ENCODE results near the gene GRK1. TPM values are rescaled to one million over a fixed set of nuclear protein-coding genes. Genes with fewer than 3 reads are reported as not detected.

Gene GRK1
- total RNA-seq, 1 donor from 2014 or later, result 1.5 TPM

GRCh38 chr13:113666329-113666670, 719 bp upstream of the GRK1 start:
- peaks cover 8% of the 10 kb centered on the region for H3K4me1 Mint-ChIP-seq
- peaks cover 26% of the 10 kb centered on the region for H3K27me3 Mint-ChIP-seq (ENCODE audit: low read depth)
- peaks cover 10% of the 10 kb centered on the region for H3K9me3 Mint-ChIP-seq
- no peak for TF ChIP-seq CTCF (conservative IDR thresholded peaks at IDR 0.05)
- DNase-seq (ENCODE audit: low read depth, low spot score), result no peak
- H3K27ac Mint-ChIP-seq (ENCODE audit: unreplicated experiment), result no peak overlapping the region
- peaks cover 2% of the 10 kb centered on the region for H3K36me3 Mint-ChIP-seq (ENCODE audit: low read depth)
- H3K4me3 Mint-ChIP-seq, result peak overlapping the region; percentile 82

GRCh38 chr13:113667771-113668490, 912 bp downstream of the GRK1 start:
- DNase-seq (ENCODE audit: low read depth, low spot score), result no peak
- H3K36me3 Mint-ChIP-seq (ENCODE audit: low read depth), result peaks cover 2% of the 10 kb centered on the region
- no peak overlapping the region for H3K27ac Mint-ChIP-seq (ENCODE audit: unreplicated experiment)
- H3K9me3 Mint-ChIP-seq, result peaks cover 6% of the 10 kb centered on the region
- no peak for TF ChIP-seq CTCF (conservative IDR thresholded peaks at IDR 0.05)
- H3K27me3 Mint-ChIP-seq (ENCODE audit: low read depth), result peaks cover 20% of the 10 kb centered on the region
- no peak overlapping the region for H3K4me3 Mint-ChIP-seq
- peaks cover 13% of the 10 kb centered on the region for H3K4me1 Mint-ChIP-seq

- peaks cover 18% of the 10 kb centered on the region for H3K27me3 Mint-ChIP-seq (ENCODE audit: low read depth)
- H3K4me3 Mint-ChIP-seq, result no peak overlapping the region
- peaks cover 13% of the 10 kb centered on the region for H3K4me1 Mint-ChIP-seq
- H3K27ac Mint-ChIP-seq (ENCODE audit: unreplicated experiment), result no peak overlapping the region
- H3K36me3 Mint-ChIP-seq (ENCODE audit: low read depth), result peaks cover 2% of the 10 kb centered on the region
- no peak for DNase-seq (ENCODE audit: low read depth, low spot score)
- peaks cover 6% of the 10 kb centered on the region for H3K9me3 Mint-ChIP-seq
- no peak for TF ChIP-seq CTCF (conservative IDR thresholded peaks at IDR 0.05)
These were observed 1.5 kb downstream of the GRK1 start for GRCh38 chr13:113668491-113668971.

GRCh38 chr13:113669231-113669754, 2.3 kb downstream of the GRK1 start:
- Mint-ChIP-seq H3K27me3 (ENCODE audit: low read depth) (peaks cover 12% of the 10 kb centered on the region), H3K9me3 (peaks cover 6% of the 10 kb centered on the region), H3K27ac (ENCODE audit: unreplicated experiment) (no peak overlapping the region), H3K4me3 (no peak overlapping the region), H3K4me1 (peaks cover 13% of the 10 kb centered on the region), H3K36me3 (ENCODE audit: low read depth) (peaks cover 2% of the 10 kb centered on the region)
- TF ChIP-seq CTCF (conservative IDR thresholded peaks at IDR 0.05), result no peak
- no peak for DNase-seq (ENCODE audit: low read depth, low spot score)

GRCh38 chr13:113669755-113670341, 2.8 kb downstream of the GRK1 start:
- DNase-seq (ENCODE audit: low read depth, low spot score), result no peak
- Mint-ChIP-seq H3K27me3 (ENCODE audit: low read depth) (peaks cover 8% of the 10 kb centered on the region), H3K4me1 (peaks cover 13% of the 10 kb centered on the region), H3K27ac (ENCODE audit: unreplicated experiment) (no peak overlapping the region), H3K9me3 (peaks cover 6% of the 10 kb centered on the region), H3K36me3 (ENCODE audit: low read depth) (peaks cover 2% of the 10 kb centered on the region), H3K4me3 (peak overlapping the region; percentile 38)
- TF ChIP-seq CTCF (conservative IDR thresholded peaks at IDR 0.05), result no peak

All from neural crest cell (in vitro differentiated cells).